Calu3 (cell line): ENCODE measurements around the gene SYN1. TPM values are rescaled to one million over a fixed set of nuclear protein-coding genes. Genes with fewer than 3 reads are reported as not detected.

Source experiments
- BruUV-seq: library from RNA; stranded (reverse); fragments of 400-500 nt; replicated peaks from 2 replicates; lab custom pipeline; 2021; lab: Mats Ljungman, UMichigan
- CTCF ChIA-PET: fragments of 300-600 bp; sonication (Branson Sonifier 250); formaldehyde crosslinking; loops from one replicate; lab custom pipeline; 2022; ENCODE audit warnings: antibody characterized with exemption; lab: Charles Lee
- DNase-seq: peaks from one replicate; pipeline ENCODE4 v3.0.0; 2022
- H3K27ac Mint-ChIP-seq: one replicate; pipeline ENCODE4 v1.8.0; 2022; ENCODE audit warnings: mixed read lengths; ENCODE audit not compliant: unreplicated experiment
- H3K27me3 Mint-ChIP-seq: one replicate; pipeline ENCODE4 v1.8.0; 2022; ENCODE audit warnings: mixed read lengths; ENCODE audit not compliant: unreplicated experiment
- H3K36me3 Mint-ChIP-seq: one replicate; pipeline ENCODE4 v1.8.0; 2022; ENCODE audit warnings: mild to moderate bottlenecking, moderate library complexity, mixed read lengths; ENCODE audit not compliant: insufficient read depth, unreplicated experiment
- H3K4me1 Mint-ChIP-seq: one replicate; pipeline ENCODE4 v1.8.0; 2022; ENCODE audit warnings: mild to moderate bottlenecking, low read depth, mixed read lengths; ENCODE audit not compliant: unreplicated experiment
- H3K4me3 Mint-ChIP-seq: one replicate; pipeline ENCODE4 v1.8.0; 2022; ENCODE audit warnings: mild to moderate bottlenecking, low read depth, moderate library complexity, mixed read lengths; ENCODE audit not compliant: unreplicated experiment
- H3K9me3 Mint-ChIP-seq: one replicate; pipeline ENCODE4 v1.8.0; 2022; ENCODE audit warnings: low read depth, mixed read lengths; ENCODE audit not compliant: unreplicated experiment
- intact Hi-C: fragments of 100-400 bp; cut with micrococcal nuclease; formaldehyde crosslinking; loops from one replicate; pipeline ENCODE4 v1.10.0; 2022; ENCODE audit not compliant: unreplicated experiment
- total RNA-seq: library from RNA; stranded (reverse); gene quantifications from 2 replicates; pipeline ENCODE4 v1.2.3, GENCODE V29; 2022
- TF ChIP-seq, protein P1 (sequence below): fragments of 200-600 bp; IDR thresholded peaks from one replicate; pipeline ENCODE4 v1.8.0; 2022; ENCODE audit warnings: antibody characterized with exemption; ENCODE audit not compliant: unreplicated experiment

SYN1 gene
- total RNA-seq, 1 experiment from 2014 or later = 0.21 TPM

GRCh38 chrX:47576021-47576898, 43.4 kb downstream of the SYN1 start:
- Mint-ChIP-seq H3K4me1 (peaks cover 30% of the 10 kb centered on the region), H3K9me3 (no peaks in the 10 kb centered on the region), H3K36me3 (peaks cover 25% of the 10 kb centered on the region), H3K27ac (no peak overlapping the region), H3K4me3 (no peak overlapping the region), H3K27me3 (no peaks in the 10 kb centered on the region)
- DNase-seq = no peak
- intact Hi-C loops = no loop called here
- no TSS peak for BruUV-seq
- TF ChIP-seq, protein P1, sequence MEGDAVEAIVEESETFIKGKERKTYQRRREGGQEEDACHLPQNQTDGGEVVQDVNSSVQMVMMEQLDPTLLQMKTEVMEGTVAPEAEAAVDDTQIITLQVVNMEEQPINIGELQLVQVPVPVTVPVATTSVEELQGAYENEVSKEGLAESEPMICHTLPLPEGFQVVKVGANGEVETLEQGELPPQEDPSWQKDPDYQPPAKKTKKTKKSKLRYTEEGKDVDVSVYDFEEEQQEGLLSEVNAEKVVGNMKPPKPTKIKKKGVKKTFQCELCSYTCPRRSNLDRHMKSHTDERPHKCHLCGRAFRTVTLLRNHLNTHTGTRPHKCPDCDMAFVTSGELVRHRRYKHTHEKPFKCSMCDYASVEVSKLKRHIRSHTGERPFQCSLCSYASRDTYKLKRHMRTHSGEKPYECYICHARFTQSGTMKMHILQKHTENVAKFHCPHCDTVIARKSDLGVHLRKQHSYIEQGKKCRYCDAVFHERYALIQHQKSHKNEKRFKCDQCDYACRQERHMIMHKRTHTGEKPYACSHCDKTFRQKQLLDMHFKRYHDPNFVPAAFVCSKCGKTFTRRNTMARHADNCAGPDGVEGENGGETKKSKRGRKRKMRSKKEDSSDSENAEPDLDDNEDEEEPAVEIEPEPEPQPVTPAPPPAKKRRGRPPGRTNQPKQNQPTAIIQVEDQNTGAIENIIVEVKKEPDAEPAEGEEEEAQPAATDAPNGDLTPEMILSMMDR = no peak
- CTCF ChIA-PET = no interaction called here

DNA sequence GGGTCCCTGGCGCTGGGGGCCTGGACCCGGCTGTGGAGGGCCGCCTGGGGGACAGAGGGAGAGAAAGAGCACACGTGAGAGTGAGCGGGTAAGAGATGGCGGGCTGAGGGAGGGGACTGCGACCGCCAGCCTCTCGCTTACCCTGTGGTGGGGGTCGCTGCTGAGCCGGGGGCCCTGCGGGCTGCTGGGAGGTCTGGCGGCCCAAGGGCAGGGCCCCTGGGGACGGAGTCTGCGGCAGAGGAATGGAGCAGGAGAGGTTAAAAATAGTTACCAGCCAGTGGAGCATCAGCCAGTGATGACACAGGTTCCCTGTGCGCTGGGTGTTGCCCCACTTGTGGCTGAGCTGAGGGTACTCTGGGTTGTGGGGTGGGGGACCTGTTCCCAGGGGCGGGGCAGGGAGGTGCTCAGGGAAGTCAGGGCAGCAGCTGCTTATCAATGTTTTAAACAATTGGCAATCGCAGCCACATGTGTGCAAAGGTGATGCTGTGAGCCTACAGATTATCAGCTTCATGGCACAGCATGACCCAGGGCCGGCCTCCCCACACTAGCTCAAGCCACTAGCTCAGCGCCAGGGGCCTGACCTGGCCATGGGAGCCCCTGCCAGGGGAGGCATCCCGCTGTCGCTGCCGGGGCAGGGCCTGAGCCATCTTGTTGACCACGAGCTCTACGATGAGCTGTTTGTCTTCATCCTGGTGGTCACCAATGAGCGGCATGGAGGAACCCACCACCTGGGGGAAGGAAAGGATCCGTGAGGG, 44.9 kb downstream of the SYN1 start:
- CTCF ChIA-PET = no interaction called here
- H3K9me3 Mint-ChIP-seq = no peaks in the 10 kb centered on the region
- no peak for DNase-seq
- no peak overlapping the region for H3K4me3 Mint-ChIP-seq
- TF ChIP-seq, protein P1 = no peak
- peaks cover 37% of the 10 kb centered on the region for H3K36me3 Mint-ChIP-seq
- no peak overlapping the region for H3K27ac Mint-ChIP-seq
- H3K27me3 Mint-ChIP-seq = no peaks in the 10 kb centered on the region
- peaks cover 30% of the 10 kb centered on the region for H3K4me1 Mint-ChIP-seq
- no TSS peak for BruUV-seq
- intact Hi-C loops = no loop called here

DNA sequence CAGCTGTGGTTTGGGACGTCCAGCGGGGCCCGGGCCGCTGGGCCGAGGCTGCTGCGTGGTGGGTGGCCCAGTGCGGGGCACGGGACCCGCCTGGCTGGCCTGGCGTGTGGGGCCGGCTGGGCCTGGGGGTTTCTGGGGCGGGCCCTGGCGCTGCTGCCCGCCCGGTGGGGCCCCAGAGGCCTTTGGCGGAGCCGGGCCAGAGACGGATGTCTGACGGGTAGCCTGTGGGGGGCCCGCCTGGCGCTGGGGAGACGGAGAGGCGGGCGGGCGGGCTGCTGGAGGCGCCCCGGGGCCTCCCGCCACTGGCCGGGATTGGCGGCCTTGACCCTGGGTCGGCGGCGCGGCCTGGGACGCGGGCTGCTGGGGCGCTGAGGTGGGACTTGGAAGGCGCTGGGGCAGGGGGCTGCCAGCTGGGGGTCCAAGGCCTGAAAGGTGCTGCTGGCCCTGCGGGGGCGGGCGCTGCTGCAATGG, 45.5 kb downstream of the SYN1 start:
- intact Hi-C loops = no loop called here
- CTCF ChIA-PET = no interaction called here
- Mint-ChIP-seq H3K4me3 (no peak overlapping the region), H3K27me3 (no peaks in the 10 kb centered on the region), H3K4me1 (peaks cover 30% of the 10 kb centered on the region), H3K9me3 (no peaks in the 10 kb centered on the region), H3K27ac (no peak overlapping the region), H3K36me3 (peaks cover 43% of the 10 kb centered on the region)
- TF ChIP-seq, protein P1 = no peak
- BruUV-seq = no TSS peak
- DNase-seq = no peak

GRCh38 chrX:47573341-47574075, 46.1 kb downstream of the SYN1 start:
- TF ChIP-seq, protein P1 = no peak
- intact Hi-C loops = no loop called here
- H3K9me3 Mint-ChIP-seq = no peaks in the 10 kb centered on the region
- no TSS peak for BruUV-seq
- no peak overlapping the region for H3K4me3 Mint-ChIP-seq
- CTCF ChIA-PET = no interaction called here
- peaks cover 30% of the 10 kb centered on the region for H3K4me1 Mint-ChIP-seq
- H3K36me3 Mint-ChIP-seq = peaks cover 49% of the 10 kb centered on the region
- H3K27me3 Mint-ChIP-seq = no peaks in the 10 kb centered on the region
- no peak for DNase-seq
- H3K27ac Mint-ChIP-seq = peak overlapping the region; percentile 38
